Stimulated activated CD8-positive, alpha-beta memory T cell treated with anti-CD3 and anti-CD28 coated beads, Interleukin-12 subunit alpha, Interleukin-12 subunit beta, amount 100 ng/mL, for 4 hours (primary cell): ENCODE results near the gene DESI2.
"Not testable (repeated sequence)": the region's sequence is repeated elsewhere in the genome, so short reads cannot be mapped to it uniquely, and the experiment has no call there.

Experiments
- DNase-seq: peaks from one replicate; pipeline ENCODE4 v3.0.0-alpha.2; 2020; ENCODE audit warnings: low read depth

The DESI2 gene

GRCh38 chr1:244654108-244655038, 1.4 kb downstream of the DESI2 start:
- no peak for DNase-seq

GRCh38 chr1:244655186-244655585, 2.3 kb downstream of the DESI2 start:
- no peak for DNase-seq

DNA sequence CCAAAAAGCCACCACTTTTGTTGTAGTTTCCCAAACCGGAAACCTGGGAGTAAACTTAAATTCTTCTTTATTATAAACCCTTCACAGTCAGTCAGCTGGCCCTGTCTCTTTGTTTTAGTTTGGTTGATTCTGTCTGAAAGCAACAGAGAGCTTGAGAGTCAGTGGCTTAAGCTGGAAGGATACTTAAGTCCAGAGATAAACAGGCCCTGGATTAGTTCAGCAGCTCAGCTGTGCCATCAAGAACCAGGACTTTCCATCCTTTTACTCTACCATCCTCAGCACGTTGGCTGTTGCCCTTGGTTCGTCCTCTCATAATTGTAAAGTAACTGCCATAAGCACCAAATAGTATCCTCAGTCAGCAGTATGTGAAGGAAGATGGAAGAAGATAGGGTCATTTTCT, 4.5 kb downstream of the DESI2 start:
- DNase-seq = no peak

GRCh38 chr1:244659694-244660093, 6.8 kb downstream of the DESI2 start:
- no peak for DNase-seq

GRCh38 chr1:244660595-244660994, 7.7 kb downstream of the DESI2 start:
- DNase-seq = no peak

DNA sequence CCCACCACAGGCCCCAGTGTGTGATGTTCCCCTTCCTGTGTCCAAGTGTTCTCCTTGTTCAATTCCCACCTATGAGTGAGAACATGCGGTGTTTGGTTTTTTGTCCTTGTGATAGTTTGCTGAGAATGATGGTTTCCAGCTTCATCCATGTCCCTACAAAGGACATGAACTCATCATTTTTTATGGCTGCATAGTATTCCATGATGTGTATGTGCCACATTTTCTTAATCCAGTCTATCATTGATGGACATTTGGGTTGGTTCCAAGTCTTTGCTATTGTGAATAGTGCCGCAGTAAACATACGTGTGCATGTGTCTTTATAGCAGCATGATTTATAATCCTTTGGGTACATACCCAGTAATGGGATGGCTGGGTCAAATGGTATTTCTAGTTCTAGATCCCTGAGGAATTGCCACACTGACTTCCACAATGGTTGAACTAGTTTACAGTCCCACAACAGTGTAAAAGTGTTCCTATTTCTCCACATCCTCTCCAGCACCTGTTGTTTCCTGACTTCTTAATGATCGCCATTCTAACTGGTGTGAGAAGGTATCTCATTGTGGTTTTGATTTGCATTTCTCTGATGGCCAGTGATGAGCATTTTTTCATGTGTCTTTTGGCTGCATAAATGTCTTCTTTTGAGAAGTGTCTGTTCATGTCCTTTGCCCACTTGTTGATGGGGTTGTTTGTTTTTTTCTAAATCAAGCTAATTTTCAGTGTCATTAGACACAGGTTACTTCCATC, 8.8 kb downstream of the DESI2 start:
- not testable (repeated sequence) for DNase-seq

GRCh38 chr1:244662599-244662998, 9.7 kb downstream of the DESI2 start:
- DNase-seq = no peak

- no peak for DNase-seq
Measured at GRCh38 chr1:244664353-244664752, 11.4 kb downstream of the DESI2 start.

DNA sequence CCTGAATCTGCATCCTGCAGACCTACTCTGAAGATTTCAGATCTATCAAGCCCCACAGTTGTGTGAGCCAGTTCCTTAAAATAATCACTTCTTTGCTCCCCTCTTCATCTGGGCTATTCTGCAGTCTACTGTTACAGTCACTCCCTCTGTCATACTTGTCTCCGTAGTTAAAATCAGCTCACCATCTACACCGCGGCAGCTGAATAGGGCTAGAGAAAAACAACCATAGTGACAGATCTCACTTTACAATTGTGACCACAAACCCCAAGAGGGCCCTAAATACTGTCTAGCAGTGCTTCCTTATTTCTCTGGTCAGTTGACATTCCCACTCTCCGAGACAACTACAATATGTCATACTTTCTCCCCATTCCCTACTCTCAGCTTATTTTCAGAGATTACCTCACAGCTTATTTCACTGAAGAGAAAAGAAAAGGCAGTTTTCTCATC, 12.9 kb downstream of the DESI2 start:
- DNase-seq = no peak

DNA sequence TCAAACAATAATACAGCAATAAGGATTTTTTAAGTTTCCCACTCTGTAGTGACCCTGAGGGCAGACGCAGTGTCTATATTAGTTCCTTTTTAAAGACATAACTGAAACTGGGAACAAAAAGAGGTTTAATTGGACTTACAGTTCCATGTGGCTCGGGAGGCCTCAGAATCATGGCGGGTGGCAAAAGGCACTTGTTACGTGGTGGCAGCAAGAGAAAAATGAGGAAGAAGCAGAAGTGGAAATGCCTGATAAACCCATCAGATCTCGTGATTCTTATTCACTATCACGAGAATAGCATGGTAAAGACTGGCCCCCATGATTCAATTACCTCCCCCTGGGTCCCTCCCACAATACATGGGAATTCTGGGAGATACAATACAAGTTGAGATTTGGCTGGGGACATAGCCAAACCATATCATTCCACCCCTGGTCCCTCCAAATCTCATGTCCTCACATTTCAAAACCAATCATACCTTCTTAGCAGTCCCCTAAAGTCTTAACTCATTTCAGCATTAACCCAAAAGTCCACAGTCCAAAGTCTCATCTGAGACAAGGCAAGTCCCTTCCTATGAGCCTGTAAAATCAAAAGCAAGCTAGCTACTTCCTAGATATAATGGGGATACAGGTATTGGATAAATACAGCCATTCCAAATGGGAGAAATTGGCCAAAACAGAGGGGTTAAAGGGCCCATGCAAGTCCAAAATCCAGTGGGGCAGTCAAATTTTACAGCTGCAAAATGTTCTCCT, 13.9 kb downstream of the DESI2 start:
- DNase-seq = not testable (repeated sequence)

GRCh38 chr1:244667797-244668196, 14.9 kb downstream of the DESI2 start:
- DNase-seq = no peak

DNA sequence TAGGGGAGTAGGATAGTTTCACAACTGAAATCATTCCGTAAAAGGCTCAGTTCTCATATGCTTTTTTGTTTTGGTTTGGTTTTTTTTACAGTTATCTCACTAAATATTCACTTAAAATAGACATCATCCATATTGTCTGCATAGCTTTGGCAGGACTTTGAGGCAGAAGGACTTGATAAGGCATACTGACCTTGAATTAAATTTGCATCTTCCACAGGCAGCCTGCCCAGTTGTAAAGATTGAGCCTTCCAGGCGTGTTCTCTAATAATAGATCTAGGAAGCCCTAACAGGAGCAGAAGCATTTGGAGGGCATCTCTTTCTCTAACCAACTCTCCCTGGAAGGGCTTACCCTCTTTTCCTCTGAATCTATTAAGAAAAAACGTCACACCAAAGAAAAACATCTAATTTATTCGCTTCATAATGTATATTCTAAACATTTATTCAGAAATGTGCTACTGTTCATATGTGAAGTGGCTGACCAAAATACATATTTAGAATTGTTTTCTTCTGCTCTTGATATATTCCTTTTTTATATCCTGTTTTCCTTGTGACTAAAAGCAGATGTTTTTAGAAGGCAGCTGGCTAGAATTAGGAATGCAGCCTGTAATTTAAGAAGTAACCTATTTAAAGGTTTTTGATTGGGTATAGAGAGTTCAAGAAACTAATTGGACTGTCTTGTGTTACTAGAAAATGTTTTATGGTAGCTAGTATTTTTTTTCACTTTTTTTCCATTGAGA, 20.2 kb downstream of the DESI2 start:
- no peak for DNase-seq

DNA sequence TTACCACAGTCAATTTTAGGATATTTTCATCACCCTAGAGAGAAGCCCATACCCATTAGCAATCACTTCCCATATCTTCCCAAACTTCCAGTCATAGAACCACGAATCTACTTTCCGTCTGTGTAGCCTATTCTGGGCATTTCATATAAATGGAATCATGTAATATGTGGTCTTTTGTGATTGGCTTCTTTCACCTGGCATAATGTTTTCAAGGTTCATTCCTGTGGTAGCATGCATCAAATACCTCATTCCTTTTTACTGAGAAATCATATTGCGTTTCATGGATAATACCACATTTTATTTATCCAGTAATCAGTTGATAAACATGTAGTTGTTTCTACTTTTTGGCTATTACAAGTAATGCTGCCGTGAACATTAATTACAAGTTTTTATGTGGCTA, 21.5 kb downstream of the DESI2 start:
- no peak for DNase-seq

DNA sequence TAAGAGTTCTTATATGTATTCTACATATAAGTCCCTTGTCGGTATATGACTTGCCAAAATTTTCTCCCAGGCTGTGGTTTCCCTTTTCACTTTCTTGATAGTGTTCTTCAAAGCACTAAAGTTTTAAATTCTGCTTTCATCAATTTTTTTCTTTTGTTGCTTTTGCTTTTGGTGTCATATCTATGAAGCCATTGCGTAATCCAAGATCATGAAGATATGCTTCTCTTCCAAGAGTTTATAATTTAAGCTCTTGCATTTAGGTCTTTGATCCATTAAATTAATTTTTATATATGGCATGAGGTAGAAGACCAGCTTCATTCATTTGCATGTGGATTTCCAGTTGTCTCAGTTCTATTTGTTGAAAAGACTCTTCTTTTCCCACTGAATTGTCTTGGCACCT, 22.2 kb downstream of the DESI2 start:
- DNase-seq = no peak

- DNase-seq = no peak
Measured at GRCh38 chr1:244678697-244679096, 25.8 kb downstream of the DESI2 start.

- no peak for DNase-seq
Measured at GRCh38 chr1:244680667-244681066, 27.7 kb downstream of the DESI2 start.

GRCh38 chr1:244682087-244682486, 29.2 kb downstream of the DESI2 start:
- DNase-seq = not testable (repeated sequence)

- DNase-seq = no peak
Measured at GRCh38 chr1:244695937-244696336, 43.0 kb downstream of the DESI2 start.

GRCh38 chr1:244699741-244700140, 46.8 kb downstream of the DESI2 start:
- no peak for DNase-seq

- no peak for DNase-seq
Measured at GRCh38 chr1:244700808-244701207, 47.9 kb downstream of the DESI2 start.

DNA sequence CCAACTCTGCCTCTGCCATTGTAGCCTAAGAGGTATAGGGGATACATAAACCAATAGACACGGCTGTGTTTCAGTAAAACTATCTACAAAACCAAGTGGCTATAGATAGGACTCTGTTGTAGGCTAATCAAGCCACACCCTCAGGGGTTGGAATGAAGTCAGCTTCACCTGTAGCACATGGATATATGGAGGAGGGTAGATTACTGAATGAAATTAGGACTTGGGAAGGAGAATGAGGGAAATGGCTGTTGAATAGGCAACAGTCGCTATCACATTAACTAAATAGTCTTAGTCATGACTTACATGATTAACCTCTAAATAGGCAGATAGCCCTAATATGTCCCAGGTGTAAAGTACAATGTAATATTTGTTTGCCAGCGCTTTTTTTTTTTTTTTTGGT, 49.7 kb downstream of the DESI2 start:
- no peak for DNase-seq

DNA sequence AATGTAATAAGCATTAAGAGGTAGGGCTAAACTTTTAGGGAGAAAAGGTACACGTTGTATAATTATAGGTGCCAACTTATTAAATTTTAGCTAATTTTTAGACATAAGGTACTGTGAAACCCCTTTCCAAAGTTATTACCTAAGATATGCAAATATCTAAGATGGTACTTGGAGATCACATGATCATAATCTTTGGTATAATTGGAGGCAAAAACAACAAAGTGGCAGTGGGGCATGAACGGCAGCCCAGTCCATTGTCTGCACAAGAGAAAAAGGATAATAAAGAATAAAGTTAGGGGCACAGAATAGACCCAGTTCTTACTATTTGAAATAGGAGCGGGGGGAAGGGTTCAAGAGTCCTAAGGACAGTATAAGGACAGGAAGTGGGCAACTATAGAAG, 51.2 kb downstream of the DESI2 start:
- no peak for DNase-seq
